Esophagus muscularis mucosa (tissue), 4 donors: ENCODE results near the gene PPIL1.

ENCODE experiments used
- CTCF ChIP-seq, 3 experiments: fragments of 200-600 bp in 2 of 3; fragments of 450-650 bp in 1 of 3; sonication (generic) in 2 of 3; IDR thresholded peaks; one replicate each; pipeline ENCODE4 v1.5.1; 2017 to 2019; ENCODE audit warnings: antibody characterized with exemption in 3 of 3, mild to moderate bottlenecking in 2 of 3, moderate library complexity in 1 of 3
- EP300 ChIP-seq: sonication (generic); formaldehyde crosslinking; IDR thresholded peaks from one replicate; pipeline ENCODE4 v1.6.1; 2017; ENCODE audit warnings: antibody characterized with exemption
- POLR2A ChIP-seq: fragments of 450-650 bp; IDR thresholded peaks from one replicate; pipeline ENCODE4 v1.6.1; 2017; ENCODE audit warnings: antibody characterized with exemption, moderate library complexity, mild to moderate bottlenecking, low read depth
- POLR2AphosphoS5 ChIP-seq, 2 donors: sonication (generic); formaldehyde crosslinking; IDR thresholded peaks; one replicate each; pipeline ENCODE4 v1.6.1; 2017; ENCODE audit warnings: antibody characterized with exemption in 2 of 2

- no peak for TF ChIP-seq CTCF (IDR thresholded peaks at IDR 0.05)
- TF ChIP-seq POLR2AphosphoS5 (IDR thresholded peaks at IDR 0.05) = peak; percentile 37 to 65
- TF ChIP-seq POLR2A = no peak
- no peak for TF ChIP-seq EP300
Observed at GRCh38 chr6:36853325-36853724, 21.3 kb downstream of the PPIL1 start.
